HUES48 (cell line): Measurements from ENCODE around the gene DFFA.
A peak's percentile ranks its signal among the peaks of the same experiment; 100 is the strongest.

ENCODE experiments used
- H3K27ac ChIP-seq: one replicate; pipeline ENCODE4 v1.7.0; 2013; ENCODE audit warnings: low read depth, low read length, inconsistent platforms
- H3K27me3 ChIP-seq: 2 replicates; pipeline ENCODE4 v1.6.1; 2013; ENCODE audit warnings: mild to moderate bottlenecking, low read length; ENCODE audit not compliant: control insufficient read depth, insufficient read depth
- H3K36me3 ChIP-seq: 2 replicates; pipeline ENCODE4 v1.6.1; 2013; ENCODE audit warnings: low read length; ENCODE audit not compliant: control insufficient read depth, insufficient read depth
- H3K4me1 ChIP-seq: 2 replicates; pipeline ENCODE4 v1.6.1; 2013; ENCODE audit warnings: mild to moderate bottlenecking, low read length; ENCODE audit not compliant: control insufficient read depth, insufficient read depth
- H3K4me3 ChIP-seq: 2 replicates; pipeline ENCODE4 v1.5.1; 2013; ENCODE audit warnings: mild to moderate bottlenecking, low read depth, low read length
- H3K9ac ChIP-seq: 2 replicates; pipeline ENCODE4 v1.6.1; 2013; ENCODE audit warnings: mild to moderate bottlenecking, low read depth, low read length, moderate library complexity
- H3K9me3 ChIP-seq: 2 replicates; pipeline ENCODE4 v1.6.1; 2013; ENCODE audit warnings: low read length; ENCODE audit not compliant: control insufficient read depth, insufficient read depth

Gene DFFA, protein sequence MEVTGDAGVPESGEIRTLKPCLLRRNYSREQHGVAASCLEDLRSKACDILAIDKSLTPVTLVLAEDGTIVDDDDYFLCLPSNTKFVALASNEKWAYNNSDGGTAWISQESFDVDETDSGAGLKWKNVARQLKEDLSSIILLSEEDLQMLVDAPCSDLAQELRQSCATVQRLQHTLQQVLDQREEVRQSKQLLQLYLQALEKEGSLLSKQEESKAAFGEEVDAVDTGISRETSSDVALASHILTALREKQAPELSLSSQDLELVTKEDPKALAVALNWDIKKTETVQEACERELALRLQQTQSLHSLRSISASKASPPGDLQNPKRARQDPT

DNA sequence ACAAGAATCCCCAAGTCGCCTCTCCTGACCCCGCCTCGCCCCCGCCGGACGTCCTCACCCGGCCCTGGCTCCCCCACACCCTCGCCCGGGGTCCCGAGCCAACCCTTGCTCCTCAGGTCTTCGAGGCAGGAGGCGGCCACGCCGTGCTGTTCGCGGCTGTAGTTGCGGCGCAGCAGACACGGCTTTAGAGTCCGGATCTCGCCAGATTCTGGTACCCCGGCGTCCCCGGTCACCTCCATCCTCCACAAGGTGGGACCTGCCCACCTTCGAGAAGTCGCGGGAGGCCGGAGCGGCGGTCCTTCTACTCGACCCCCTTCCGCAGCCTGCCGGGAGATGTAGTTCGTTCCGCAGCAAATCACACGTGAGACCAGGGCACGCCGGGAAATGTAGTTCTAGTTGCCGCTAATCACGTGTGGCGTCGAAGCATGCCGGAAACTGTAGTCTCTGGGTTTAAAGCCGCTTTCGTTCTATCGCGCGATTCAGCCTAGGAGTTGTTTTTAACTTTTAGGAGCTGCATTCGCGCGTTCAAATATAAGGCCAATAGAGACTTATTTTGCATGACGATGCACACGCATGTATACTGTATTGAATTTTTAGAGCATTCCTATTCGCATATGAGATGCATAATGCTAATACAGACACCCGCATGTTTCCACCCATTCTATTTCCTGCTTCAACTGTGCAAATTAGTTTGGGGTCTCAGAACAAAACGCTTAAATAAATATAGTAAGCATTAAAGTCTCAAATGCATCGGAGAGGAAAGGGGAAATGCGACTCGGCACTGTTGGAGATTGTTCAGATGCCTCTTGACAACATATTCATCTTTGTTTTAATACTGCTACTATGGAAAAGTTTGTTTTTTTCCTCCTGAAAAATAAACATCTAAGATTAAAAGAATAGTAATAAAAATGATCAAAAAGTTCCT, at the start of gene DFFA:
Gene DFFA, minus strand, starts transcription at position 310 of the 925 bp plus-strand sequence. Its CDS starts 71 bp downstream, at position 239.
- Histone ChIP-seq H3K36me3 (peaks cover 25% of the 10 kb centered on the region), H3K27me3 (no peaks in the 10 kb centered on the region), H3K27ac (peak within 1 kb of the TSS; percentile 85), H3K4me3 (peak within 1 kb of the TSS; percentile 89), H3K9ac (peak within 1 kb of the TSS; percentile 77), H3K9me3 (no peaks in the 10 kb centered on the region), H3K4me1 (peaks cover 13% of the 10 kb centered on the region; the same call in 1 of the 2 replicates)

DNA sequence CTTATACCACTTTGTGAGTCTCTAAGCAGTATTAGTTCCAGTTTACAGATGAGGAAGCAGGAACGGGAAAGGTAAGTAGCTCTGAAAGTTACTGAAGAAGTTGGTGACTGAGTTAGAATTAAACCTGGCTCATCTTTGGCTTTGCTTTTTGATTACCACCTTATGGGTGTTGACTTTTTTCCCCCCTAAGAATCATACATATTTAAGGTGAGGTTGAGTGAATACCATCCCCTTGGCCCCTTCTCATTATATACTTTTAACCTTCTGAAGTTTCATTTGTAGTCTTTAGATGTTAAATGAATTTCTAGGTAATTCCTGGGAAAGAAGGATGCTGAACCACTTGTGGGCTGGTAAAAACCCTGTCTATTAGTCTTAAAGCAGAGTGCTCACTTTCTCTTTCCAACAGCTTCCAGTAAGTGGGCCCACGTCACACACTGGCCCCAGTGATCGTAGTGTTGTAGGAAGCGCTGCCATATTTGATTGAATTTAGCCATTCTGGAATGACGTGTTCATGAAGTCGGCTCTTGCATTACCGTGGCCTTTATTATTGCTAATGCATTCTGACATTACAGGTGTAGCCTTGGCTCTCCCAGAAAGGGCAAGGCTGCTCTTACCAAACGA, 49.3 kb upstream of the DFFA start:
- no peak overlapping the region for H3K27ac ChIP-seq
- no peaks in the 10 kb centered on the region for H3K27me3 ChIP-seq
- H3K9me3 ChIP-seq, result no peaks in the 10 kb centered on the region
- H3K36me3 ChIP-seq, result no peaks in the 10 kb centered on the region
- peaks cover 37% of the 10 kb centered on the region for H3K4me1 ChIP-seq
- no peak overlapping the region for H3K9ac ChIP-seq
- no peak overlapping the region for H3K4me3 ChIP-seq

DNA sequence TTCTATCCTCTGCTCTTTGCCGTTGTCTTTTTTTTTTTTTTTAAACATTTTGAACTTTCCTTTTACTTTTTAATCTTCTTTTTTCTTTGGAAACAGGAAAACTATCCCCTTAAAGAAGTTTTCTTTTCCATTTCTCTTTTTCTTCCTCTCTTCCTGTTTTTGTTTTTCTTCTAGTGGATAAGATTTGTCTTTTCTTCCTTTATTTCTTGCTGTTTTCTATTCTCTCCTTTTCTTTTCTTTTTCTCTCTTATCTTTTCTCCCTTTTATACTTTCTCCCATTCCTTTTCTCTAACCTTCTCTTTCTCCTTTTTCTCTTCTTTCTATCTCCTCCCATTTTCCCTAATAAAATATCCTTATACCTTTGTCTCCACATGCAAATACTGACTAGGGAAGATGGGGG, 48.6 kb upstream of the DFFA start:
- Histone ChIP-seq H3K36me3 (no peaks in the 10 kb centered on the region), H3K4me1 (peaks cover 44% of the 10 kb centered on the region), H3K9ac (no peak overlapping the region), H3K9me3 (no peaks in the 10 kb centered on the region), H3K27me3 (no peaks in the 10 kb centered on the region), H3K4me3 (no peak overlapping the region), H3K27ac (no peak overlapping the region)

DNA sequence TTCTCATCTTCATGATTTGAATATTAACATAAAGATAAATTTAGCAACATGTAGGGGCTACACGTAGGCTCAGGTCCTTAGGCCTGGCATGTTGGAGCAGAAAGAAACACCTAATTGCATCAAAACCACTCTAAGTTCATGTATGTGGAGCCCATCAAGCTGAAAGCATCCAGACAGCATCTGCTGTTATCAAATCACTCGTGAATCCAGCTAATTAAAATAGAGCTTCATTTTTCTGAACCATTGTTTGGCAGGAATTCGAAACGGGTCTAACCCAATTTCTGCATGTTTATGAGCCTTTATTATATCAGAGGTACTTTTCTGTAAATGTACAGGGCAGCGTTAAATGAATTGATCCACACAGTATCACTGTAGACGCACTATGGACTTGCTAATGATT, 48.2 kb upstream of the DFFA start:
- Histone ChIP-seq H3K27ac (no peak overlapping the region), H3K9ac (no peak overlapping the region), H3K4me1 (peaks cover 46% of the 10 kb centered on the region)

DNA sequence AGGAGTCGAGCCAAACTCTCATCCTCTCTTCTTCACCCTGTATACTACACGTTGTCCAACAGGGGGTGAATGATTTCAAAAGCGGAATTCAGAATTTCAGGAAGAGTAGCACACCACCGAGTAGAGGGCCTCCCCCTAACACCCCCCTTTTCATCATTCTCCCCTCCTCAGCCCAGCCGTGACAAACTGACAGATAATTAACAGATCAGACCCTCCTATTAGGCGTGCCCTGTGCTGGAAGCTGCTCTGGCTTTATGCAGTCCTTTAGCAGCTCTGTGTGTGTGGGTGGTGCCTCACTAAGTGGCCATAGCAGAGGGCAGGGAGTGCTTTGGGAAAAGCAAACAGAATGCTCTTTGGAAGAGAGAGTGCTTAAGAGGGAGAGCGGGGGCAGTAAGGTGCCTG, 46.7 kb upstream of the DFFA start:
- H3K4me1 ChIP-seq, result peaks cover 56% of the 10 kb centered on the region

More for the DNA sequence above, 48.2 kb upstream of the DFFA start:
- no peaks in the 10 kb centered on the region for H3K27me3 ChIP-seq
- H3K9me3 ChIP-seq, result no peaks in the 10 kb centered on the region
- H3K36me3 ChIP-seq, result no peaks in the 10 kb centered on the region
- H3K4me3 ChIP-seq, result no peak overlapping the region

GRCh38 chr1:10517677-10517982, 45.3 kb upstream of the DFFA start:
- H3K4me3 ChIP-seq, result no peak overlapping the region
- no peaks in the 10 kb centered on the region for H3K9me3 ChIP-seq
- no peaks in the 10 kb centered on the region for H3K36me3 ChIP-seq
- peaks cover 63% of the 10 kb centered on the region for H3K4me1 ChIP-seq
- H3K27me3 ChIP-seq, result no peaks in the 10 kb centered on the region
- H3K27ac ChIP-seq, result no peak overlapping the region
- no peak overlapping the region for H3K9ac ChIP-seq

More for the DNA sequence above, 46.7 kb upstream of the DFFA start:
- no peak overlapping the region; the same call in 1 of the 2 replicates for H3K9ac ChIP-seq
- H3K27ac ChIP-seq, result peak overlapping the region; percentile 58
- H3K4me3 ChIP-seq, result peak overlapping the region; percentile 19; the same call in 1 of the 2 replicates
- no peaks in the 10 kb centered on the region for H3K9me3 ChIP-seq
- H3K27me3 ChIP-seq, result no peaks in the 10 kb centered on the region
- H3K36me3 ChIP-seq, result no peaks in the 10 kb centered on the region

- H3K9ac ChIP-seq, result no peak overlapping the region
- H3K27ac ChIP-seq, result no peak overlapping the region
- no peaks in the 10 kb centered on the region for H3K9me3 ChIP-seq
- H3K4me1 ChIP-seq, result peaks cover 63% of the 10 kb centered on the region
- no peaks in the 10 kb centered on the region for H3K36me3 ChIP-seq
- H3K27me3 ChIP-seq, result no peaks in the 10 kb centered on the region
- H3K4me3 ChIP-seq, result no peak overlapping the region
These were observed 44.8 kb upstream of the DFFA start for GRCh38 chr1:10516925-10517676.

GRCh38 chr1:10515976-10516750, 43.8 kb upstream of the DFFA start:
- Histone ChIP-seq H3K9ac (no peak overlapping the region), H3K9me3 (no peaks in the 10 kb centered on the region), H3K4me1 (peaks cover 58% of the 10 kb centered on the region), H3K27me3 (no peaks in the 10 kb centered on the region), H3K4me3 (no peak overlapping the region), H3K36me3 (no peaks in the 10 kb centered on the region), H3K27ac (no peak overlapping the region)

- Histone ChIP-seq H3K36me3 (no peaks in the 10 kb centered on the region), H3K4me1 (peaks cover 62% of the 10 kb centered on the region), H3K9ac (no peak overlapping the region), H3K4me3 (no peak overlapping the region), H3K9me3 (no peaks in the 10 kb centered on the region), H3K27ac (no peak overlapping the region), H3K27me3 (no peaks in the 10 kb centered on the region)
These were observed 43.1 kb upstream of the DFFA start for GRCh38 chr1:10515301-10515975.
